ENCODE measurements around the gene SURF2. TPM values are rescaled to one million over a fixed set of nuclear protein-coding genes. Genes with fewer than 3 reads are reported as not detected.

The SURF2 gene
- total RNA-seq, 1 donor from 2014 or later = 12.5 TPM

- no peak for DNase-seq (ENCODE audit: low spot score)
- intact Hi-C loops (cut with DNase I) = no loop called here
Observed at GRCh38 chr9:133351526-133351907, 4.8 kb upstream of the SURF2 start.

GRCh38 chr9:133351908-133352634, 4.3 kb upstream of the SURF2 start:
- no peak for DNase-seq (ENCODE audit: low spot score)
- intact Hi-C loops (cut with DNase I) = no loop called here

DNA sequence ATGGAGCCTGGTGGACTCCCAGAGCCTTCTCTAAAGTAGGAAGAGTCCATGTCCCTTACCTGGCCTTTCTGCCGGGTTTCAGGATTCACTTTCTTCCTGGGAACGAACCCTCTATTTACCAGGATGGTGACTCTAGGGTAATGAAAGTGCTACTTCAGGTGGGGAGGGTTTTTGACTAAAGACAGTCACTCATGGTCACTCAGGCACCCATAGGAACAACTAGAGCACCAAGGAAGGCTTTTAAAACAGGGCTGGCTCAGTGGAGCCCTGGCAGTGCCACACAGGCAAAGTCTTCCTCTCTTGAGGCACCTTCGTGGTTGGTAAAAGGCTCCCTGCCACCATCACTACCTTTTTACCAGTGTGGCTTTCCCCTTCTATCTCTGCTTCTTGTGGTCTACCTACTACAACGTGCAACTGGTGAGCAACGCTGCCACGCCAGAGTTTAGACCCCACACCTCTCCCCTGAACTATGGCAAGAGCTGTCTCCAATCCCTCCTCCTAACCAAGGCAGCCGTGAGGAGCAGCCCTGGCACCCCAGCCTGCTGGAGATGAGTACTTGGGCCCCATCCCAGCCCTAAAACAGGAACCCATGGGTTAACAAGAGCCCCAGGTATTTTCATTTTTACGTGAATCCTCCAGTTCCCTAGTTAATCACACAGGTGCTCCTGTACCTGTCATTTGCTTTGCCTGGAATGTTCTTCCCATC, 3.6 kb upstream of the SURF2 start:
- intact Hi-C loops (cut with DNase I) = no loop called here
- DNase-seq (ENCODE audit: low spot score) = no peak

- DNase-seq (ENCODE audit: low spot score) = no peak
- intact Hi-C loops (cut with DNase I) = no loop called here
Observed at GRCh38 chr9:133353548-133353947, 2.8 kb upstream of the SURF2 start.

DNA sequence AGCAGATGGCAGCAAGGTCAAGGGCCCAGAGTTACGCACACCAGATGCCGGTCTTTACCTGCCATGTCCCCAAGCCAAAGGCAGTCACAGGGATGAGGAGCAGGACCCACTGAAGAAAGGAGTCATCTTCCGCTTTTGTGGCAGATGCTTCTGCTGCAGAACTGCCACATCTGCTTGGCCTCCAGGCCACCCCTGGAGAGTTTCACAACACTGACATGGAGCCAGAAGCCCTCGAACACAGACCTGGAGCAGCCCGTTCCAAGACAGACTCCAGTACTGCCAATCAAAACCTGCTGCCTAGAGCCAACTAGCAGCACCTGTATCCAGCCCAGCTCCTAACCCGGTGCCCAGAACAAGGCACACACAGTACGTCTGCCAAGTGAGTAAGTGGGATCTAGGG, 1.6 kb upstream of the SURF2 start:
- intact Hi-C loops (cut with DNase I) = no loop called here
- no peak for DNase-seq (ENCODE audit: low spot score)

DNA sequence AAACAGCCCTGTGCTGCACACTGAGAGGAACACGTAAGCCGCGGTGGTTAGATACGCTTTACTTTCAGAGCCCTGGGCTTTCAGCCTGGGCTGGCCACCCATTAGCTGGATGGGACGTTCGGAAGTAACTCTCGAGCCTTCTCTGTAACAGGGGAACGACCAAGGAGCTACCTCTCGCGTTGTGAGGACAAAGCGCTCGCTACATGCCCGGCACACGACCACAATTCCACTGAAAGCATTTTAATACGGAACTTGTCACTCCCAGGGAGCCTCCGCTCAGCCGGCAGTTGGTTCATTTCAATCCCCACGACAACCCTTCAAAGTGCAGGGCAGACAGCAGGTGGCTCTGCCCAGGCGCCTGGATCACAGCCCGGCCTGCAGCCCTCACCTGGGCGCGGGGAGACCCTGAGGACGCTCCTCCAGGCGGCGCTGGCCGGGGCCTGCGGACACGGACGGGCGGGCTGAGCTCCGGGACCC, 431 bp upstream of the SURF2 start:
- intact Hi-C loops (cut with DNase I) = no loop called here
- no peak for DNase-seq (ENCODE audit: low spot score)

DNA sequence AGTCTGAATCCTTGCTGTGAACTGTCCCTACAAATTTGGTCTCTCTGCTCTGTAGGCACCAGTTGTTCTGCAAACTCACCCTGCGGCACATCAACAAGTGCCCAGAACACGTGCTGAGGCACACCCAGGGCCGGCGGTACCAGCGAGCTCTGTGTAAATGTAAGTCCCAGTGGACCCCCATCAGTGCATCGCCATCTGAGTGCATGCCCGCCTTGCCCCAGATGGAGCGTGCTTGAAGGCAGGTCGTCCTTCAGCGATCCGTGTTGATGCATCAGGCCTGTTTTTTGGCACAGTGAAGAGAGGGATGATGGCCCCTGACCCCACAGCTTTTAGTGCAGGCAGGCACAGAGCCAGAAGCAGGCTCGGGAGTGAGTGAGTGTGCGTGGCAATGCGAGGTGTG, 1.3 kb downstream of the SURF2 start:
- DNase-seq (ENCODE audit: low spot score) = no peak

GRCh38 chr9:133359399-133360175, 3.2 kb downstream of the SURF2 start:
- no peak for DNase-seq (ENCODE audit: low spot score)
- intact Hi-C loops (cut with DNase I) = no loop called here

More for the DNA sequence above, 1.3 kb downstream of the SURF2 start:
- intact Hi-C loops (cut with DNase I) = no loop called here

DNA sequence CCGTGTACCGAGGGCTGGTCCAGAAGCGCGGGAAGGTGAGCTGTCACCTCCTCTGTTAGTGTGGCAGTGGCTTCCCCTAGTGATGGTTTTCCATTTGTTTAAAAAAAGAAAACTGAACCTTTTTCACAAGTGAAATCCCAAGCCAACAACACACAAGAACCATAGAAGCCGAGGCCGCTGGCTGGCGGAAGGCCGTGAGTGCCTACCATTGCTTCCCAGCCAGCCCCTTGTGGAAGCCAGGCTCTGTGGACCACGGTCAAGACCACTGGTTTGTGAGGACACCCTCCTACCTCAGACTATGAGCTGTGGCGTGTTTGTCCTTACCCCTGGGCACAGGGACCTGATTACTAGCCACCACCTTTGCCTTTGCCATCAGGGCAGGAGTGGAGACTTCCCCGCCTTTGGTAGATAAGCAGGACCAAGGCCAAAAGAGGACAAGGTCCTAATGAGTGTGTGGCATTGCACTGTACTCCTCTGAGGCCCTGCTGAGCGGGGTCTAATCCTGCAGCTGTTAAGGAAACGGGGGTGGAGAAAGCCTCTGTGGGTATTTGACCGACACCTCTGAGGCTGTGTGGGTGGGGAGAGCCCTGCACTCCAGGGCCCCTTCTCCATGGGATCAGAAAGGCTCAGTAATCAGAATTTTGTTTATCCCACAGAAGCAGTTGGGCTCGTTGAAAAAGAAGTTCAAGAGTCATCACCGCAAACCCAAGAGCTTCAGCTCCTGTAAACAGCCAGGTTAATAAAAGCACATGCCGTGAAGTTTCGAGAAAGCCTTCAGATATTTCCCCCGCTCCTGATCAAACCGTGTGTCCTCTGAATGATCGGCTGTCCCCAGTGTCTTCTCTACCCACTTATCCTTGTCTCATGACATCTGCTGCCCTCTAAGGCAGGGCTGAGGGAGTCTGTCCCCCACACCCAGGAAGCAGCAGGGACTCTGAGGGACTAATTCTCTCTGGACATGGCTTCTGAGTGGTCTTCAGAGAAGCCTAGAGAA, 4.3 kb downstream of the SURF2 start:
- DNase-seq (ENCODE audit: low spot score) = no peak
- intact Hi-C loops (cut with DNase I) = no loop called here

DNA sequence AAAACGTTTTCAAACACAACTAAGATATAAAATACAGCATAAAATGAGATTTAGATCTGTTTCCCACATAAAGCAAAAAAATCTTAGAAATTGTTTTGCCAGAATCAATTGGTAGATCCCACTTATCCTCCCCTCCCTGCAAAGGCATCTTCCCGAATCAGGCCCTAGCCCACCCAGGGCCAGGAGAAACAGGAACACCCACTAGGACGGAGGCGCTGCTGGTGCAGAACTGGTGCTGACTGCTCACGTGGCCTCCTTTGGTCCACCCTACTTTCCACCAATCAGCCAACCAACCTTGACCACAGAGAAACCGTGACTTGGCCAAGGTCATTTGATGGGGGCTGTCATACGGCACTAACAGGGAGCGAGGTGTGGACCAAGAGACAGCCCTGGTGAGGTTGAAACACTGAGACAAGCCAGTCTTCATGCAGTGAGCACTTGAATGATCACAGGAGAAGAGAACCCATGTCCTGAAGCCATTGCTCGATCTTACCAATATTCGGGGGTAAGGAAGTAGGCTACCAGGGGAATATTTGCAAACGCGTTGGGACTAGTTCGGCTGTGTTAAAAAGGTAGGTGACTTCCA, 5.2 kb downstream of the SURF2 start:
- intact Hi-C loops (cut with DNase I) = no loop called here
- no peak for DNase-seq (ENCODE audit: low spot score)

- intact Hi-C loops (cut with DNase I) = no loop called here
- no peak for DNase-seq (ENCODE audit: low spot score)
Observed at GRCh38 chr9:133362359-133363044, 6.2 kb downstream of the SURF2 start.

DNA sequence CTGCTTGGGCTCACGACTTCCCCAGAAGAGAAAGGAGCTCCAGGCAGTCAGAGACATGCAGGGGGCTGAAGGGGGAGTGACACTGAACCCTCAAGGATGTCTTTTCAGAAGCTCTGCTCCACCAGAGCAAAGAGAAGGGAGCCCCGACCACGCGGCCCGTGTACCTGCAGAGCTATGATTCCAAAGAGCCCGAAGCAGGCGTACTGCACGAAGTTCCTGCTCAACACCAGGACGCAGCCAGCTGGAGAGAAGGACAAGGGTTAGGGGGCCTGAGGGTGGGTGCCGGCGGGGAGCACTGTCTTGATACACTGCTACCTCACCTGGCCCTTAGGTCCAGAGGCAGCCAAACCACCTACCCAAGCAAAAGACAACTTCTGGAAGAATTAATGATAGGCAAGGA, 10.1 kb downstream of the SURF2 start:
- intact Hi-C loops (cut with DNase I) = no loop called here
- DNase-seq (ENCODE audit: low spot score) = no peak

DNA sequence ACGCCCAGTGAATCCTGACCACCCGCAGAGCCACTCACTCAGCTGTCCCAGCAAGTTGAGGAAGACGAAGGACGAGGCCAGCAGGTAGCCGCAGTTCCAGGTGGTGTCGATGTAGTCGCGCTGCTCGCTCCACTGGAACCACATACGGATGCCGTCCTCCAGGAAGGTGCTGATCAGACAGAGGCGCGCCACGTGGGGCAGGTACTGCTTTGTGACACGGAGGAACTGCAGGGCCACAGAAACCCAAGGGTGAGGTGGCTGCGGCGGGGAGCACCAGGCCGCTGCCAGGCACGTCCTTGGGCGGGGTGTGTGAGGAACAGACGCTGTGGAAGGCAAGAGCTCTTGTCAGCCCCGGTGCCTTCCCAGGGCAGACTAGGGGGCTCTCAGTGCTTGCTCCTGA, 10.9 kb downstream of the SURF2 start:
- no peak for DNase-seq (ENCODE audit: low spot score)
- intact Hi-C loops (cut with DNase I) = no loop called here

DNA sequence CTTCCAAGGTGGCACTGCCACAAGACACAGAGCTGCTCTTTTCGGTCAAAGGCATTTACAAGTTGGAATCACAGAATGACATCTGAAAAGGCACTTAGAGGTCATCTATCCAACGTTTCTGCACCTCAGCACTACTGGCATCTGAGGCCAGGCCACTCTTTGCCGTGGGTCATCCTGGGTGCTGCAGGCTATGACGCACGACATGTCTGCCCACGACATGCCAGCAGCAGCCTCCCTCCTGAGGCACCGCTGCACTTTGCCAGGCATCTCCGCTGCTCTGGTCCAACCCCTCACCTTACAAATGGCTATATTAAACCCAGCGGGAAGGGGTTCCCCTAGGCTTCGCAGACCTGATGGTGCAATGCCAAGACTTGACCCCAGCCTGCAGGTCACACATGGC, 11.4 kb downstream of the SURF2 start:
- DNase-seq (ENCODE audit: low spot score) = no peak
- intact Hi-C loops (cut with DNase I) = no loop called here

DNA sequence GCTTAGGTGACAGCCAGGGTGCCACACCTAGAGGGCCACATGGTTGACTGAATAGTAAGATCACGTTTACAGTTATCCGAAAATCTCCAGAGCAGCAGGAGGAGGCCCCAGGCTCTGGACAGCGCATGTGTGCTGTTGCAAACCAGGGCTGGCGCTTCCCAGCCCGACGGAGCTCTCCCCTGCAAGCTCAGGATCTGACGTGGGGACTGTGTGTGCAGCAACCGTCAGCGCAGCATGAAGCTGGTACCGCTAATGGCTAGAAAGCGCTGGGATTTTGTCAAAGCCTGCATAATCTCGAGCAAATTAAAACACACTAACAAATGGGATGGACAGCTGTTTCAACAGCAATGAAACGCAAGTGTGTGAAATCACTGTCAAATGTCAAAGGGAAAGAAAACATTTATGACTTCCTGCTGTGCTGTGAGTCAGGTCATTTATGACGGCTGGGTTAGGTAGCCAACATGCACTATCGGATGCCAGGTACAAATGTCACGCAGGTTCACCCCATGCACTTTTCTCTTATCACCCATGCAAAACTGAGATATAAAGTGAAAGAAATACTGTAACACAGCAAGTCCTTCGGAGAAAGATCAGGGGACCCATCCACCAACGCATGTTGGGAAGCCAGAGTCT, 12.0 kb downstream of the SURF2 start:
- no peak for DNase-seq (ENCODE audit: low spot score)
- intact Hi-C loops (cut with DNase I) = no loop called here

DNA sequence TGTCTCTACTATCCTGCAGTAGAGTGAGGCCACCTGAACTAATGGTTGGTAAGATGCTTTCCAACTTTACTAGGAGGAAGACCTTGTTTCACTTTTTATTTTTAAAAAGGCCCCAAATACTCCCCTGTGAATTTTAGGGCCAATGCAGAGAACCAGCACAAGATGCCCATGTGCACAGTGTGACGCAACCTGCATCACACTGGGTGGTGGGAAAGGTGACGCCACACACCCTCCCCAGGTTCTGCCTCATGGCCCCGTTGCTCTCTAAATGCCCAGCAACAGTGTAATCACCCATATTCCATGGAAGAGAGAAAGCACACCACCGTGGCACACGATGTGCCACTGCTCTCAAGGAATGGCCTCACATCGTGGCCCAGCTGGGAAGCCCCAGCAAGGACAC, 13.1 kb downstream of the SURF2 start:
- DNase-seq (ENCODE audit: low spot score) = no peak
- intact Hi-C loops (cut with DNase I) = no loop called here

- intact Hi-C loops (cut with DNase I) = loop anchor here (5.0 kb wide), 1 partner anchor 47 kb away; the partner anchor contains the start of gene REXO4
- DNase-seq (ENCODE audit: low spot score) = no peak
Observed at GRCh38 chr9:133369933-133370332, 13.6 kb downstream of the SURF2 start.

DNA sequence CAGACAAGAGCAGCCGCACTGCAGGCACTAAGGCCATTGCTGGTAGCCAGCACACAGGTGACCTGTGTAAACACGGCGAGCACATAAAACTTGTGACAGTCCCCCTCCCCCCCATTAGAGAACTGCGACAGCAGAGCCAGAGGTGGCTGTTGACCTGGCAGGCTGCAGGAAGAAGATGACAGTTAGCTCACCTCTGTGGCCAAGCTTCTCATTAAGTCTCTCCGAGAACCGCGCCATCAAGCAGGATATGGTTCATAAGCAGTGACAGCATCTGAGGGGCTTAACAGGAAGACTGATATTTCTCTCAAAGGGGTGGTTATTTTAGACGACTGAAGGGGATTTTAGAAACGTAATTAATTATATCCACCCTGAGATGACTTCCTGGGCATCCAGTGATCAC, 14.3 kb downstream of the SURF2 start:
- no peak for DNase-seq (ENCODE audit: low spot score)
- intact Hi-C loops (cut with DNase I) = loop anchor here (5.0 kb wide), 1 partner anchor 47 kb away; the partner anchor contains the start of gene REXO4
